ENCODE data around the gene URAD. TPM values are rescaled to one million over a fixed set of nuclear protein-coding genes. Genes with fewer than 3 reads are reported as not detected.

Gene URAD
- total RNA-seq, 1 donor from 2014 or later = not detected

DNA sequence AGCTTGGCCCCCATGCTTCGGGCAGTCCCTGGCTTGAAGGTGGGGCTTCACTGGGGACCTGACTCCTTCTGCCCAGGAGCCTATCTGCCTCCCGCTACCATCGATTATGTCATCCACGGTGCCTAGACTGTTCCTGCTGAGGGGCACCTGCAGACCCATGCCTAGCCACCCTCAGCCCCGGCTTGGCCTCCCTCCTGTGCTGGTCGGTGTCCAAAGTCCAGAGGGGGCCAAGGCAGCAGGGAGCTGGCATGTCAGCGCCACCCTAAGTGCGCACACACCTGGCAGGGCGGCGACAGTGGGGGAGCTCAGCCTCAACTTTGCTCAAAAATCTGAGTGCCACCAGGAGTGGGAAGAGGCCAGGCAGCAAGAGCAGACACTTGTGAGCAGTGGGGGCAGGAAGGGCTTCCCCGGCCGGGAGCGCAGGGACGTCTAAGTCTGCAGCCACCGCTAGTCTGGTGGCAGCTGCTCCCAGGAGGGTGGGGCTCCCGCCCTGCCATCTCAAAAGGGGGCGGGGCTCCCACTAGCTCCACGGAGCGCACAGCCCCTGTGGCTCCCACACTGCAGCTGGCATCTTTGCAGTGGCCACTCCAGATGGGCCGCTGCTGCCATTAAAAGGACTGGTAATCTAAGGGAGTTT is 13.5 kb upstream of the URAD start:
- DNase-seq = no peak
- intact Hi-C loops (cut with DNase I) = no loop called here
- no peak for ATAC-seq (ENCODE audit: poor library complexity)

DNA sequence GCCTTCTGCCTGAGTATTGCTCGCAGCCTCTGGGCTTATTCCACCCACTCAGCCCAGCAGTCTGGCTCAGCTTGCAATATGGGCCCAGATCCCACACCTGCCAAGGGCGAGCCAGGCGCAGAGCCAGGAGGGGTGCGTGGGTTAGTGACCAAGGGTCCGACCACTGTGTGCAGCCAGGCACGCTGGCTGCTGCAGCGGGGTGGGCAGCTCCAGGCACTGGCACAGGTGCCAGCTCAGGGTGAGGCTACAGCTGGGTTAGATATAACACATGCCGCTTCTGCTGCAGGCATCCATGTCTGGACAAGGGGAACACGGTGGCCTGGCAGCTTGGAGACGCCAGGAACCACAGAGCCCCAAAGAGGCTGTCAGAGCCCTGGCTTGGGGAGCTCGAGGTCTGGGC is 12.6 kb upstream of the URAD start:
- DNase-seq (no peak), ATAC-seq (ENCODE audit: poor library complexity) (no peak)
- intact Hi-C loops (cut with DNase I) = no loop called here

DNA sequence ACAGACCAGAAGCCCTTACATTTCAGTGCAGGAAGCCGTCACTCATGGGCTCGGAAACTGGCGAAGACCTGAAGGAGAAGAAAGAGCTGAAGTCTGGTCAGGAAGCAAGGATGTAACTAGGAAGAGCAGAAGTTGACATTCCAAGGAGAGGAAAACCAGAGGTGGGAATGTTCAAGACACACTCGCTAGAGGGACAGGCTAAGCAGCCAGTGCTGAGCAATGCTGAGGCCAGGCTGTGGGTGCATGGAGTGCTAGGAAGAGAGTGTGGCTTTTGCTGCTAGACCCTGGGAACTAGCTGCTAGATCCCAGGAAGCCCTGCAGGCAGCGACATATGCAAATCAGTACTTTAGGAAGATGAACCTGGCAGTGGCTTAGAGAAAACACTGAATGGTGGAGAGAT is 12.1 kb upstream of the URAD start:
- intact Hi-C loops (cut with DNase I) = no loop called here
- DNase-seq (no peak), ATAC-seq (ENCODE audit: poor library complexity) (no peak)

DNA sequence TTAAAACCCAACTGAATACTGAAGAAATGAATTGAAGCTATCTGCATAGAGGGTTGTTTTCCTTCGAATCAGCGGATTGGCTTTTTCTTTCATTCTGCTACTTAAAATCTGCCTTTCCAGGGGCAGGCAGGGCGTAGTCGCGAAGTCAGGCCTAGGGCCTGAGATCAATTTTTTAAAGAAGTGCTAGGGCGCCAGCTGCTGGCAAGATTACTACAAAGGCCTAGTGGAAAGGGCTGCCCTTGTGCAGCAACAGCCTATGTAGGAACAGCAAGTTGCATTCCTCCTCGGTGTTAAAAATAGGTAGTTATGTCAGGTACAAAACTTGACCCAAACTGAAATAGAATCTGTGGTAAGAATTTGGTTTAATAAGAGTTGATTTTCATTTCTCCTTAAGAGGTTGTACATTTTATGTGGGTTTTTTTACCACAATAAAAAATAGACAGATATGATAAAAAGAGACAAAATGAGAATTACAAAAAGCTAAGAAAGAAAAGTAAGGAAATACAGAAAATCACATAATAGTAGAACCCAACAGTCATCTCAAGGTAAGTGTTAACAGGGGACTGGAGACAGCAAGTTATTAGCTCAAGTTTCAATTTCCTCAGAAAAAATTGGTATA is 9.5 kb upstream of the URAD start:
- DNase-seq (no peak), ATAC-seq (ENCODE audit: poor library complexity) (peak; percentile 89)
- intact Hi-C loops (cut with DNase I) = no loop called here

DNA sequence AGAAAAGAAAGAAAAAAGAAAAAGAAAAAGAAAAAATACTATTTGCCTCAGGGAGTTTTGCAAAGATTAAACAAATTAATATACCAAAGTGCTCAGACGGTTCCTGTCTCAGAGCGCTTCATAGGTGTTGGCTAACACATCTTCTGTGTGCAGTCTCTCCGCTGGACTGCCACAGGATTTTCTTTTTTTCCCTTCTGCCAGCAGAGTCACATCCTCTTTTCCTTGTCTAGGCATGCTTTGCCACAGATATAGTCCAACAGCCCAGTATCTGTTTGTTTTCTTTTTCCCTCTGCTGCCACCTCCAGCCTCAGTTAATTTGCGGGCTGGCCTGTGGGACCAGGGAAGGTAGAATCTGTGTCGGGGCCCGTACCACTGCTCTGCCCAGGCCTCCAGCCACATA is 3.4 kb upstream of the URAD start:
- intact Hi-C loops (cut with DNase I) = no loop called here
- ATAC-seq (ENCODE audit: poor library complexity) (no peak), DNase-seq (no peak)

DNA sequence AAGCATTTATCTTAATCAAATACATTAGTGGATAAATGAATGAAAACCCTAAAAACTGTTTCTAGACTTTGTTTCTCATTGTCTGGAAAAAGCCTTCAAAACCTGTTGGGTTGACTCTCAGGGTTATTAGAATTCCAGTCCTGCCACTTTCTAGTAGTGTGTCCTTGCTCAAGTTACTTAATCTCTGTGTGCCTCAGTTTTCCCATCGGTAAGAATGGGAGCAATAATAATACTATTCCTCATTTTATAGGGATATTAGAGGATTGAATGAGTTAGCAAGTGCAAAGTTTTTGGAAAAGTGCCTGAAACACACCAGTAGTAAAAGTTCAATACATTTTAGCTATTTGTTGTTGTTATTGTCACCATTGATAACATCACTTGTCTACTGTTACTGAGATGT is 2.9 kb downstream of the URAD start:
- ATAC-seq (ENCODE audit: poor library complexity) (no peak), DNase-seq (no peak)
- intact Hi-C loops (cut with DNase I) = loop anchor here (2.0 kb wide), 2 partner anchors 155 to 611 kb away; no protein-coding TSS in a partner anchor

DNA sequence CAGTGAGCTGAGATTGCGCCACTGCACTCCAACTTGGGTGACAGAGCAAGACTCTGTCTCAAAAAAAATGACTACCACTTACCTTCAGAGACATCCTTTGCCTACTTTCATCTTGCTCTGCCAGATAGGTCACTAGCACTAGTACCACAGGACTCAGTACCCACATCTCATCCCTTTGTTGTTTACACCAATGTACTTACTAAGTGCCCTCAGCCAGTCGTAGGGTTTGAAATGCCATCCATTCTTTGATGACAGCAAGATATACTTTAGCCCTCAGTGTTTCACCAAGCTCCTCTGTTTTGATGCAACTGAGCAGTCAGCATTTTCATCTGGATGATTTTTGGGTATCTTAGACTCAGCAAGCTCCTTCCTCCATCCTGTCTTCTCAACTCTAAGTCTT is 6.1 kb downstream of the URAD start:
- intact Hi-C loops (cut with DNase I) = no loop called here
- DNase-seq (no peak), ATAC-seq (ENCODE audit: poor library complexity) (no peak)

DNA sequence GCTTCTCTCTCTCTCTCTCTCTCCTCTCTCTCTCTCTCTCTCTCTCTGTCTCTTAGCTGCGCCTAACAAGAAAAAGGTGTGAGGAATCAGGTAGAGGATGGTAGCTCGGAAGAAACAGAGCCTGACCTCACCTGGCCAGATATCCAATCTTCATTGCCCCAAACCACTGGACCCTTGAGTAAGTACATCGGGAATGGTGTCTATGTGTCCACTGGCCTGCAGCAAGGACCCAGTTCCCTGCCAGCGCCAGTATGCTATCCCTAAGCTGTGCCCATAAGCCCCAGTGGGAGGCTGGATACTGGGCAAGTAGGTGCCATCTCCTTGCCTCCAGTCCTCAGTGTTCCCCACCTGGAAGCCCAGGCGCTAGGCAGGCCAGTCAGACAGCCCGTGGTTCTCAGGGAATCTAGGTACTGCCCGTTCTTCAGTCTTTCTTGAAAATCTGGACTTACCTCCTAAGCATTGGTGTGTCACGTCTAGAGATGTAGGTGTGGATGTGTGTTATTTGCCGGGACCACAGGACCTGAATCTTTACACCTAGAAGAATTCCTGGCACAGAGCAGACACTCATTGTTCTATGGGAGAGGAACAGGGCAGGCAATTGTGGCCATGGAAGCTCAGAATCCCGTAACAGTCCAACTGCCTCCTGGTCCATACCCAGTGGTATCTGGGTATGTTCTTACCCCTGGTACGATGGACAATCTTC is 7.3 kb downstream of the URAD start:
- ATAC-seq (ENCODE audit: poor library complexity) (no peak), DNase-seq (no peak)
- intact Hi-C loops (cut with DNase I) = no loop called here

DNA sequence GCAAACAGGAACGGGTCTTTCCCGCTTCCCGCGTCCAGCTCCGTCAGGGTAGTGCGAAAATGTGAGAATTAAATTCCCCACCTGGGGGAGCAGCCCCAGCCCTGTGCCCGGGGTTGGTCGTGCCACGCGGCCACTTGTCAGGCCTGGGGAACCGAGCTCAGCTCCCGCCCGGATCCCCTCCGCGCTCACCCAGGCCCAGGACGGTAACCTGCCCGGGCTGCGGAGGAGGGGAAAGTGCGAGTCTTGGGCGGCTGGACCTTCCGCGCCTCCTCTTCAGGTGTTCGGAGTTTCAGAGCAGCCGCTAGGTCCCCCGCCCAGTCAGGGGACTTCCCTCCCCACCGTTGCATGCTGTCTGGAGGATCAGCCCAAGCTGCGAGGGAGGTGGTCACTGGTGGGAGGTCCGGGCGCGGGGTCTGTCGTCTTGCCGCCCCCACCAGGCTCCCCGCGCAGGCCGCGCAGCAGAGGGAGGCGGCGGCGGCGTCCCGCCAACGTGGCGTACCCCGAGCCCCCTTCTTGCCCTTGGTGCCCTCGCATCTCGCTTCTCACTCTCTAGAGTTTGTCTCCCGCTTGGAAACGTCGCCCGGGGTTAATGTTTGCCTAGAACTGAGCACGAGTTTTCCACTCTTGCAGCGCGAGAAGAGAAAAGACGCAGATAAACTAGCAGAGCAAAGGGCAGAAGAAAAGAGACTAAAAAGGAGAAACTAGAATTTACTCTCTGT is 8.1 kb downstream of the URAD start:
- no peak for DNase-seq
- no peak for ATAC-seq (ENCODE audit: poor library complexity)
- intact Hi-C loops (cut with DNase I) = no loop called here

DNA sequence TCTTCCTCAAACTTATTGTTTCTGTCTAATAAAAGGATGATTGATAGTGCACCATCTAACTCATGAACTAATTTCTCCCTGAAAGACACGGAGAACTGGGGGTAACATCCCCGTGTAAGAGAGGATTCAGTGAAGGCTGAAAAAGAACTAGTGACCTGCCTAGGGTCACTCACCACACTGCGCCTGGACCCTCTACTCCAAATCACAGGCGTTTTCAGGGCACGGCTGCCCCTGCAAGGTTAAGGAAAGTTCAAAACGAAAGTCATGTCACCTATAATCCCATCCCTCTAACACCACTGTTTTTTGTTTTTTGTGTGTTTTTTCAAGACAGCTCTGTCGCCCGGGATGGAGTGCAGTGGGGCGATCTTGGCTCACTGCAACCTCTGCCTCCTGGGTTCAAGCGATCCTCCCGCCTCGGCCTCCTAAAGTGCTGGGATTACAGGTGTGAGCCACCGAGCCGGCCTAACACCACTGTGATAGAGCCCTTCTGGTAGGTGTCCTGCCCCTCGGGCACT is 8.7 kb downstream of the URAD start:
- DNase-seq = no peak
- no peak for ATAC-seq (ENCODE audit: poor library complexity)
- intact Hi-C loops (cut with DNase I) = no loop called here

DNA sequence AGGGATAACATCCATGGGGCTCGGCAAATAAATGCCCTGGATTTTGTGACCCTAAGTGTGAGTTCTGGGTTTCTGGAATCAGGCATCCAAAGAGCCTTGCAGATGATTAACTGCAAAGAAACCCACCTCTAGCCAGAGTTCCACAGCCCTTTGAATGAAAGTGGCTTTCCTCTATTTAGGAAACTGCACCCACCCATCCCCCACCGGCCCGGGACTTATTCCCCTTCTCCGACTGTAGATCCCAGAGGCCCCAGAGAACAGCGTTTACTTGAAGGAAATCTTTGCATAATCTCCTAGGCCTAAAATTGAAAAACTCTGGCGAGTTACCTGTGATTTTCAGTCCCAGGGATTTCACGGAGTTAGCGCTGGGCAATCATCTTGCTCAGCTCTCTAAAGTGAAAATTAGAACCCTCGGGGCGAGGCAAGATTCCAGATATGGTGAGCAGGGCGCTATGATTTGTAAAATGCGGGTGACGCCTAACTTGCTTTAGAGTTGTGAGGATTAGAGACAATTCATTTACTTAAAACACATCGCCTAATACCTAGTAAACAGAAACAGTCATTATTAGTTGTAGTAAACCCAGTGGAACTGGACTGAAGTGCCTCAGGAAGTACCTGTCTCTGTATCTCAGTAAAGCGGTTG is 9.4 kb downstream of the URAD start:
- intact Hi-C loops (cut with DNase I) = no loop called here
- DNase-seq (no peak), ATAC-seq (ENCODE audit: poor library complexity) (no peak)

DNA sequence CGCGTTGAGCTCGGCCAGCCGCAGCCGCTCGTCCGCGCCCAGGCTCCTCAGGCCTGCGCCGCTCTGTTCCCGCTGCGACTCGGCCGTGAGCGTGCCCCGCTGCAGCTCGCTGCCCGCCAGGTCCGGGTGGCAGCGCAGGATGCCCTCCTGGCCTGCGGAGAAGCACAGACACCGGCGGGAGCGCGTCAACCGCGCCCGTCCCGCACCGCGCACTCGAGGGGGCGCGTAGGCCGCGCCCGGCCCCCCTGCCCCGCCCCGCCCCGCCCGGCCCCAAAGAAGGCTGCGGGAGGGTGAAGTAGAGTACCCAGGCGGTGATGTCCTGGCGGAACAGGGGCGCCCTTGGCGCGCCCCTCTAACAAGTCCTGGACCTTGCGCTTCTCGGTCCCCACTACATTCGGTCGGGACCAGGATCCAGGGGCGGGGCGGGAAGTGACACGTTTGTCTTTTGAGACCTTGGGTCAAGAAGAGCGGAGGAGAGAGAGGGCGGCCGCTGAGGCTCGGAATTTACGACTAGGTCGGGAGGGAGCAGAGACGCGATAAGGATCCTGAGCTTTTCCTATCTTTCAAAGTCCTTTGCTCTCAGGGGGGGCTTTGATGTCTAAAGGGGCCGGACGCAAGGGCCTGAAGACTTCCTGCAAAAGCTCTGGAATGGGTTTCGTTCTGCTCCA is 10.1 kb downstream of the URAD start:
- DNase-seq (no peak), ATAC-seq (ENCODE audit: poor library complexity) (no peak)
- intact Hi-C loops (cut with DNase I) = no loop called here

DNA sequence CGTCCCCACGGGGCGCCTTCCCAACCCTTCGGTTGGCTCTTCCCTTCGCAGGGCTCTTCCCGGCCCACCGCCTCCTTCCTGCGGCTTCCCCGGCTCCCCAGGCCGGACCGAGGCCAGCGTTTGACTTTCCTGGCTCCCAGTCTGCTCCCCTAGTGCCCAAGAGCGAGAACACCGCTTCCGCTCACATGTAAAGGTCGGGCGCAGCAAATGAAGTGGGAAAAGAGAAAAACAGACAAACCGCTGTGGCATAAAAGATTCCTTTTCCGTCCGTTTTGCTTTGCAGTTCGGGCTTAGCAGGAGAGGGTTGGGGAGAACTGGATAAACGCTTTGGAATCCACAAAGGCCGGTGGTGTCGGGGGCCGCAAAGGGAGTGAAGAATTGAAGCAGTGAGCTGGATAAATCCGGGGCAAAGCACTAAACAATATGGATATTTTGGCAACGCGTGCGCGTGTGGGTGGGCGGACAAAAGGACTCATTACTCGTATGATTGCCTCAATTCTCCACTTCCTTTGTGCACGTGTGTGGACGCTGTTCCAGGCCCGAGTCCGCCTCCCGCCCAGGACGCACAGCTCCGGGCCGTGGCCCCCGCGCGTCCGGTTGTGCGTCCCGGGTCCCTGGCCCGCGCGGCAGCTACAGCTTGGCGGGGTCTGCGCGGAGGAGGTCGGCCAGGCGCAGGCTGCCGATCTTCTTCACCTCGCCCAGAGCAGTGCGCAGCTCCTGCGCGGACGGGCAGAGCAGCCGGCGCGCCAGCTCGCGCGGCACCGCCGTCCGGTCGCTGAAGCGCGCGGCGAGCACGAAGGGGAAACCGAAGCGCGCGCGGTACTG is 10.8 kb downstream of the URAD start:
- ATAC-seq (ENCODE audit: poor library complexity) (no peak), DNase-seq (no peak)
- intact Hi-C loops (cut with DNase I) = no loop called here

DNA sequence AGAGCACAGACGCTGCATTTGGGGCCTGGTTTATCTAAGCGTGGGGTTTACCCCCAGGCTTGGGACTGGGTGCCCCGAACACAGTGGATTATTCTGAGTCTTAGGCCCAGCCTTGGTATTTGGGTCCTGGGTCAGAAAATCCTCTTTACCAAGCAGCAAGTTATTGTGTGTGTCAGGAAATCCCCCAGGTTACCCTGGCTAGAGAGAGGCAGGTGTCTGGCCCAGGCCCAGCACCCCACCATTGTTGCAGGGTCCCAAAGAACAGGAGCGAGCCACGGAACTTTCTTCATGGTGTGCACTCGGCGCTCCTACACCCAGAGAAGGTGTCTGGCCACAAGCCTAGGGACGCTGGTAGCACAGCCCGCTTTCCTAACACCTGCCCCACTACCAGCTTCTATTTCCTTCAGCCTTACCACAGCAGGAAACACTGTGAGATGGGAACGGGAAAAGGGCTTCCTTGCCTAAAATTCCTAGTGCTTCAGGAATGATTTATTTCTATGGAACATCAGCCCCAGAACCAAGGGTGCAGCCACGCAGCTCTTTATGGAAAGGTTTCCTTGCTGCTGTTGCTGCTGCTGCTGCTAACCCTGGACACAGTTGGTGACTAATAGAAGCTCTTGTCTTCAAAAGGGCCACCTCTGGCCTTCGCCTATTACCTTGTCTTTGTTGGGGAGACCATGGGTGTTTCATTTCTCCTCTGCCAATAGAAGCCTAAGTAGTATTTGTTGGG is 12.0 kb downstream of the URAD start:
- no peak for DNase-seq
- ATAC-seq (ENCODE audit: poor library complexity) = no peak
- intact Hi-C loops (cut with DNase I) = no loop called here

DNA sequence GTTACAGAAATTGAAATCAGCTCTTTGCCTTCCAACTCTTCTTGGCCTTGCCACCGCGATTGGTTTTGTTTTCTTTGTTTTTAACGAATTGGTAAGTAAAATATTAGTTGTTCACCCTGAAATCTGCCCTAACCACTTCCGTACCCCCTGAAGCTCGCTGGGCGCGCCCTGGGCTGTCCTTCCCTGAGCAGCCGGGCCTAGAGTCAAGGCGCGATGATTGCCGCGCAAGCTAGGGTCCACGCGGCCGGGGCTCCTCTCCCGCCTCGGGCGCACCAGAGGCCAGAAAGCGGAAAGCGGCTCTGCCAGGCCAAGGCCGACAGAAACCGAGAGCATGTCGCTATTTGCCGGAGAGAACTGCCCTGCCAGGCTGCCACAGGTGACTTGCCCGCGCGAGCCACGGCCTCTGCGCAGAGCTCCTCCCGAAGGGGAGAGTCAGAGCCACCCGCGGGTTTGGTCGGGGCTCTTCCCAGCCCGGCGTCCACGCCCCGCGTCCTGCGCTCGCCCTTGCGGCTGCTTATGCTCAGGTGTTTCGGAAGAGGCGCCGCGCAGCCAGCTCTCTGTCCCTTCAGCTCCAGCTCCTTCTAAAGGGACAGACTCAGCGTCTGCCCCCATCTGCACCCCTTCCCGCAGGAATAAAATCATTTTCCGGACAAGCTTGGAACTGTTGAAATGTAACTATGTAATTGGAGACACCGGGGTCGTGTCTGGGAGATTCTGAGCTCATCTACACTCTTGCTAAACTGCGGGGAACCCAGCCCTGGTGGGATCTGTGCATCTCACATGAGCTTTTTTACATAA is 12.7 kb downstream of the URAD start:
- intact Hi-C loops (cut with DNase I) = no loop called here
- ATAC-seq (ENCODE audit: poor library complexity) (no peak), DNase-seq (no peak)

DNA sequence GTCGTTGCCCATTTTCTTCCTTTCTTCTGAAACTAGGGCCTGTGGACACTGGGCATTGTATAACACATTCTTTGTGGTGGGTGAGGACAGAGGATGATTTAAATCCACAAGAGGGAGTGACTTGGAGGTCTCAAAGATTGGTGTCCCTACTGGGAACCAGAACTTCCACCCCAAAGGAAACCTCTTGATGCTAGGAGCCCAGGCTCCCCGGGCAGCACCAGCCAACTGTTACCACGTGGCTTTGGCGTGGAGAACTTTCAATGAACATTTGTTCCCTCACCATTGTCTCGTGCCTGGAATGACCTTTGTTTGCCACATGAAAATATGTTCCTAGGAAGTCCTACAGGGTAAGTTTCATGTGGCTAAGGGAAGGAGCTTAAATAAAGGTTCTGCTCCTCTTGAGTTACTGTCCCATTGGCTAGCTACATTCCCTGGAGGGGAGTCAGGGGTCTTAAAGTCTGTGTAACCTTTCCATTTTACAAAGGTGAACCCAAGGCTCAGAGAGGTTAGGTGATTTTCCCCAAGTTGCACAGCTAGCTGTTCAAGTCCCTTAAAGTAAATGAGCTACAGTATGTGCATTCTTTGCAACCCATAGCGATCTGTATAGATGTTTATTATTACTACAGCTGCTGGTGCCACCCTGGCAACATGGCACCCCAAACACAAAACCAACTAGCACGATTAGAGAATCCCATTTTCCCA is 14.4 kb downstream of the URAD start:
- ATAC-seq (ENCODE audit: poor library complexity) = no peak
- no peak for DNase-seq

More for the DNA sequence above, 14.4 kb downstream of the URAD start:
- intact Hi-C loops (cut with DNase I) = no loop called here
